GM19351 (cell line): Measurements from ENCODE around the gene SLC29A4.

Experiments
- ATAC-seq: cut with Tn5 transposase; IDR thresholded peaks from one replicate; pipeline ENCODE4 v1.9.1; 2021; ENCODE audit warnings: mild to moderate bottlenecking, moderate library complexity; ENCODE audit not compliant: unreplicated experiment

SLC29A4 gene

DNA sequence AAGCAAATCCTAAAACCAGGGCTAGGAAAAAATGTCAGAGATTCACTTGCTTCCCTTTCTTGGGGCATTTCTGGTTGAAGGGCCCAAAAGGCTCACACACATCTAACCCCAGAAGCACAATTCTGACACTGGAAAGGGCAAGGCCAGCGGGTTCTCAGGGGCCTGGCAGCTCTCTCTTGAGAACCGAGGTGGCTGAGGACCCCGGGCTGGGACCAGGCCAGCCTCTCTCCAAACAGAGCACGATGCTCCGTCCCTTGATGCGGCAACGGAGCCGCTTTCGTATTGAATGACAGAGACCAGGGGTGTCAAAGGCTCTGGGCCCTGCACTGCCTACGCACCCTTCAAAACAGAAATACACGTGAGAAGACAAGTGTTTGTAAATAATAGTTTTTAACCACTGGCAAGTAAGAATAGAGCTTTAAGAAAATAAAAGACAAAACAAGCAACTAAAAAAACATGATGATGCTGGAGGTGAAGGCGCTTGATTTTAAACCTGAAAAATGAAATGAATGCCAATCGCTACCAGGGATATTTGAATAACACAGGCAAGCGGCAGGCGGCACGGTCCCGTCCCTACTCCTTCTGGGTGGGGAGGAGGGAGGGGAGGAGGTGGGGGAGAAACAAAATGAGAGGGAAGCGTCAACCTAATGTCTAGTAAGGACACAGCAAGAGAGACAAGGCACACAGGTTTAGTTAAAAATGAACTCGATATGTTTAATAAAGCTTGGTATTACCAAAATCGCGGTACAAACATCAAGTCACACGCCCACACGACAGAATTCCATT is 68.0 kb downstream of the SLC29A4 start:
- no peak for ATAC-seq

- no peak for ATAC-seq
Observed at GRCh38 chr7:5351507-5352265, 68.9 kb downstream of the SLC29A4 start.

- no peak for ATAC-seq
Observed at GRCh38 chr7:5352440-5353010, 69.8 kb downstream of the SLC29A4 start.

DNA sequence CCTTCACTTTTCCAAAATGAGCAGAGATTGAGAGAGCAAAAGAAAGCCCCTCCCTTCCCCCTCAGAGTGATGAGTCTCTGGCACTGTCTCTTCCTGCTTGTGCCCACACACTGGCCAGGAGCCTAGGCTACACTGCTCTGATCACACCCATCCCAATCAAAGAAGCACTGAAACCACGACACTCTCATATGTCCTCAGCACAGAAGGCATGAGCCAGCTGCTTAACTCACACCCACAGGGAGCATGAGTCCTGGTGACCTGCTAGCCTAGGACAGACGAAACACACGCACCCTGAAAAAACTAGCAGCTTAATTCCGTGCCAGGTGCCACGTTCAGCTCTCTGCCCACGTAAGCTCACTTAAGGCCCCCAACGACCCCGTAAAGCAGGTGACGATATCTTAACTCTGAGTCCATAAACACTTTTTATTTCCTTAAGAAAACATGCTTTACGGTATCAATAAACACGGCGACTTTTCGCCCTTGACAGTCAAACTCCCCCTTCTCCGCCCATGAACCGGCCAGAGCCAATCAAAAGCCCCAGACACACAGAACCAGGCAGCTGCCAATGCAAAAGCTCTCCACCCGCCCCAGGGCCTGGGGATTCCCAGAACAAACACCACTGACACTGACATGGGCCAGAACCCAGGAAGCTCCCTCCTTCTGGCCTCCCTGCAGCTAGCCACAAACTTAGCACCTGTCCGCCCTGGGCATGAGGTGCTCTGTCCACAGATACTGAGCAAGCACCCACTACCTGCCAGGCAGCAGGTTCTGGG is 71.9 kb downstream of the SLC29A4 start:
- ATAC-seq = no peak
